Stimulated activated CD4-positive, alpha-beta T cell treated with anti-CD3 and anti-CD28 coated beads, Interleukin-2, amount 100 ng/mL, for 24 hours (primary cell): ENCODE data around the gene MUSK.
"Not testable (repeated sequence)": the region's sequence is repeated elsewhere in the genome, so short reads cannot be mapped to it uniquely, and the experiment has no call there.

Experiments used
- DNase-seq, 2 donors: peaks; one replicate each; pipeline ENCODE4 v3.0.0-alpha.2; 2020

Gene MUSK

DNA sequence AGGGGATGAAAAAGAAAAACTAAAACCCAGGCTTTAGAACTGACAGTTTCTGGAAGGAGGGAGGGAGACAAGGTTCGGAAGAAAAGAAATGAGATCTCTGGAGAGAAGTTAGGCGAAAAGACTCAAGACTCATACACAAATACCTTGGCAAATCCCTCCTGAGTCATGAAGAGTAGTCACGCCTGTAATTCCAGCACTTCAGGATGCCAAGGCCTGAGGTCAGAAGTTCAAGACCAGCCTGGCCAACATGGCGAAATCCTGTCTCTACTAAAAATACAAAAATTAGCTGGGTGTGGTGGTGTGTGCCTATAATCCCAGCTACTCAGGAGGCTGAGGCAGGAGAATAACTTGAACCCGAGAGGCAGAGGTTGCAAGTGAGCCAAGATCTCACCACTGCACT, 27.3 kb downstream of the MUSK start:
- DNase-seq, result not testable (repeated sequence)

GRCh38 chr9:110700953-110701352, 32.4 kb downstream of the MUSK start:
- DNase-seq, result no peak

DNA sequence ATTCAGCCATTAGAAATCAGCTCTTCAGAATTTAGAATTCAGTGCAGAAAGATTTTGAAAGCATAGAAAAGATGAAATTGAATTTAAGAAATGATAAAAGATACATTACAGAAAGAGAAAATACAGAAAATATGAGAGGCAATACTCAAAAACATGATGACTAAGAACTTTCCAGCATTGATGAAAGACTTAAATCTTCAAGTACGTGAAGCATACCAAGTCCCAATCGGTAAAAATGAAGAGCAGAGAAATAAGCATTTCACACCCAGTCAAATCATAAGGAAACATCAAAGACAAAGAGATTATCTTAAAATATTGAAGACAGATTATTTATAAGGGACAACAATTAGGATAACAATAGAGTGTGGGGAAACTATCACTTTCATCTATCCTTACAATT, 35.1 kb downstream of the MUSK start:
- DNase-seq, result no peak

GRCh38 chr9:110707419-110707818, 38.8 kb downstream of the MUSK start:
- no peak for DNase-seq

DNA sequence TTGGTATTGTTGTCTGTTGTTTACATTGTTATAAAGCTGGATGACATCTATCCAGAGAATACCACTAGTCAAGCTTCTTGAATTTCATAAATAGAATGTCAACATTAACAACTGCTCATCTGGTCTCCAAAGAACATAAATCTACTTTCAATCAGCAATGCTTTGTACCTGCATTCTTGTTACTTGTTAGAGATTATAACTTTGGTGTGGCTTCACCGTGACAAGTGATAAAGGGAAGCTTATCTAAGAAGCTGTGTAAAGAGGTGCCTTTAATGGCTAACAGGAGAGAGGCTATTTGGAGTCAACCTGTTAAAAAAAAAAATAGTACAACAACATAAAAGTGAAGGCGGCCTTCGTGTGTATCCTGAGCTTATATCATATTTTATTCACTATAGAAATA, 41.8 kb downstream of the MUSK start:
- DNase-seq, result no peak

- no peak for DNase-seq
Measured at GRCh38 chr9:110712955-110713354, 44.4 kb downstream of the MUSK start.

- no peak for DNase-seq
Measured at GRCh38 chr9:110714314-110714713, 45.7 kb downstream of the MUSK start.

DNA sequence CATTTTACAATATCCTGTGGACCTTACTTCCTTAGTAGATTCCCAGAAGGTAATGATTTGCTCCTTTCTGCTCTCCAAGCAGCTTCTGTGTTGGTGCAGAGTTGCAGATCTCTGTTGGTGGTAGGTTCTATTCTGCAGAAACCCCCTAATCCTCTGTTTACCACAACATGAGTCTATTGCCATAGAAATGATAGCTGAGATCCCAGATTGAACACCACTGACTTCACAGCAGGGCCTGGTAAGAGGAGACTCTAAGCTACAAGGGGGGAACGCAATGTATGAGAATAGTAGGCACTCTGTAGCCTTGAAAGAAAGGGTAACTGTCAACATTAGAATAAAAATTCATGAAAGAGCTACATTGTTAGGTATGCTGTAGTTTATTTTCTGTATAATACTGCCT, 59.5 kb downstream of the MUSK start:
- no peak for DNase-seq

- DNase-seq, result no peak
Measured at GRCh38 chr9:110729641-110730040, 61.0 kb downstream of the MUSK start.

DNA sequence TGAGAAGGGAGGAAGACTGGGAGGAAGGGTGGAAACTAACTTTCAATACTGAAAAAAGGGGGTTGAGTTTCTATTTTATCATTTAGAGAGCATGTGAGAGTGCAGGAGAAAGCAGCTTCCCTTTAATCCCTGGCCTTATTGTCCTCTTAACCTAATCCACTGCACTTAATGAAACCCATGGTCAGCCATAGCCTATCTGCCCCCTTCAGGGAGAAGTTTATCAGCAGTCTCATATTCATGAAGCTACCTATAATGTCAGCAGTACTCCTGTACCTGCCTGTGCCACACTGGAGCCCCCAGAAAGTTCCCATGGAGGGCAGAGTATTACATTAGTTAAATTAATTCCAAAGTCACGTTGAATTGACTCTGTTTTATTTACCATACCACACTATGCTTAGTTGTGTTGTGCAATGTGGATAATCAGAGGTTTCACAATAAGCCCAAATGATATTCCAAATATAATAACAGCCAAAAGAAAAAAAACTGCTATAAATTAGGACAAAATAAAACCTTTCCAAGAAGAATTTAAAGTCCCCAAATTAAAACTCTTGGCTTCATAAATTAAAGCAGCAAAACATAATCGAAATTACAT, 62.9 kb downstream of the MUSK start:
- DNase-seq, result no peak

- no peak for DNase-seq
Measured at GRCh38 chr9:110738982-110739381, 70.4 kb downstream of the MUSK start.

DNA sequence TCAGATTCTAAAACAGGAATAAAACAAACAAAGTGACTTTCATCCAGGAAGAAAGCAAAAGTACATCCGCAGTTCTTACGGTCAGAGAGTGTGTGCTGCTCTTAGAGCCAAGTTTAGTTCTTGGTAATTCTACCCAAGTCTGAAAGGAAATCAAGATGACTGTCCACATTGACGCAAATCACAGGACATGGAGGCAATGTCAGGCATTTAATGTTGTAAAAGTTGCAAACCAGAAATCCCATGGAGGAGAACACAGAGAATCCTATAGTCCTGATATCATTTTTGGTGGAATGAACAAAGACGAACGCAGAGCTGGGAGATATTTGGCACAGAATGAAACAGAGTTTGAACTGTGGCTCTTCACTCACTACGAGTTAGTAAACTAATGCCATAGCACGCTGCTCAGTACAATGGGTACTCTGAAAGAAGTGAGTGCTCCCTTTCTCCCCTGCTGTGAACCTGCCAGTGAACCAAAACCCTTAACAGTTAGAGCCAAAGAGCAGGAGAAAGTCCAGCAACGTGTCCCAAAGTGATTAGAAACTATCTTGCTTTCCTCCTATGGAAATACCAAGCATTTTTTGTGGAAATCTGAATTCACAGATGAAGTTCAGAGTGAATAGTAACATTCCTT, 74.3 kb downstream of the MUSK start:
- no peak for DNase-seq

GRCh38 chr9:110744715-110745384, 76.3 kb downstream of the MUSK start:
- DNase-seq, result no peak

GRCh38 chr9:110745676-110746075, 77.1 kb downstream of the MUSK start:
- DNase-seq, result no peak

- no peak for DNase-seq
Measured at GRCh38 chr9:110746211-110746930, 77.8 kb downstream of the MUSK start.

GRCh38 chr9:110748251-110748893, 79.8 kb downstream of the MUSK start:
- DNase-seq, result no peak

- DNase-seq, result no peak
Measured at GRCh38 chr9:110750272-110750671, 81.7 kb downstream of the MUSK start.

DNA sequence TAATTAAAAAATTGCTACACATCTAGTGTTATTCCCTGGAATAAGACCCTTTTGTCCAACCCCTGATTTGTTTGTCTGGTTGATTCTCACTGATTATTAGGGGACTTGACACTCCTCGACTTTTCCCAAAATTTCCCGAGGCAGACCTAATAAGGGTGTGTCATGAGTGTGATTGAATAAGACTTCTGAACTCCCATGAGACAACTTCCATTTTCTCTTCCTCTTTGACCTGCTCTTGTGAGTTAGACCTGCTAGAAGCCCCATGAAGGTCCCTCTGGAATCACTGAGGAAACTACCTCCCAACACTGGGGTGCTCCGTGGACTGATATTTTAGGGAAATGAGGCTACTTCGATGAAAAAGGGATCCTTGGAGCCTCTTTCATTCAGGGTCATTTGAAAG, 83.4 kb downstream of the MUSK start:
- no peak for DNase-seq

- no peak for DNase-seq
Measured at GRCh38 chr9:110752766-110753165, 84.2 kb downstream of the MUSK start.

DNA sequence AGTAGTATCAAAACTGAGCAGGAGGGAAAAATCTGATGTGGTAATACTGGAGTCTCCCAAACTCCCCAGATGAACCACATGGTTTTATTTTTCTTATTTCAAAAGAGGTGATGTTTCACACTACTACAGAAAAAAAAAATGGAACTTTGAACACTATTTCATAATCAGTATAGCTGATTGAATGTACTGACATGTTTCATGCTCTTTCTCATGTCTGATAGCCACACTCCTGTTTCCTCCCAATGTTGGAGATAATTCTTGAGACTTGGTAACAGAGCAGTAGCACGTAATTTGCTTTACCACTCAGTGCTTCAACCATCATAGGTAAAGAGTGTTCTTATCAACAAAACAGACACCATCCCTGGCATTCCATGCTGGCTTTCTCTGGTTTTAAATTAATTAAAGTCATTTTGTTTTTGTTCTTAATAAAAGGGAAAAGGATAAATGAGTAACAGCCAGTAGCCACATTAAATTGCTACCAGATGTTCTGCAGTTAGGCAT, 85.2 kb downstream of the MUSK start:
- no peak for DNase-seq

- DNase-seq, result no peak
Measured at GRCh38 chr9:110755179-110755578, 86.6 kb downstream of the MUSK start.

DNA sequence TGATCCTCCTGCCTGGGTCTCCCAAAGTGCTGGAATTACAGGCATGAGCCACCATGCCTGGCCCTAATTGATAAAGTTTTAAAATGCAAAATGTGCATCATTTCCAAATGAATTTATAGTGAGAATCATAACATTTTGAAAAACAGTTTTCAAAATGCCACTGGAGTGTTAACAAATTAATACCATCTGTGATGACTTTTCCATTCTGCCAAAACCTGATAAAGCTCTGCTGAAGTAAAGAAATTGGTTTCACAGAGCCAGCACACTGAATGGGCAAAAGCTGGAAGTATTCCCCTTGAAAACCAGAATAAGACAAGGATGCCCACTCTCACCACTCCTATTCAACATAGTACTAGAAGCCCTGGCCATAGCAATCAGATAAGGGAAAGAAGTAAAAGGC, 89.6 kb downstream of the MUSK start:
- DNase-seq, result no peak

- DNase-seq, result no peak
Measured at GRCh38 chr9:110762783-110763182, 94.2 kb downstream of the MUSK start.
